ENCODE measurements around the gene HSPA12B. TPM values are rescaled to one million over a fixed set of nuclear protein-coding genes. Genes with fewer than 3 reads are reported as not detected.

Gene HSPA12B
- total RNA-seq, 1 donor = 0.18 TPM

DNA sequence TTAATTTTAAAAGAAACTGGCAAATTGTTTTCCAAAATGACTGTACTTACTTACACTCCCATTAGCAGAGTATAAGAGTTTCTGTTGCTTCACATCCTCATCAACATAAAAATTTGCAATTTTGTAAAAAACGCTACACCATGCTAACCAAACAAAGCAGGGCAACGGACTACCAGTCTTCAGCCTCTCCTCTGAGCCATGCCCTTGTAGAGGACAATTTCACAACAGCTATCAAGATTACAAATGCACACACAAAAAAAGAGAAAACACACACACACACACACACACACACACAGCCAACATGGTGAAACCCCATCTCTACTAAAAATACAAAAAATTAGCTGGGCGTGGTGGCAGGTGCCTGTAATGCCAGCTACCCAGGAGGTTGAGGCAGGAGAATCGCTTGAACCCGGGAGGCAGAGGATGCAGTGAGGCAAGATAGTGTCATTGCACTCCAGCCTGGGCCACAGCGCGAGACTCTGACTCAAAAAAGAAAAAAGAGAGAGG lies 39.1 kb downstream of the HSPA12B start:
- no peak for DNase-seq (ENCODE audit: low read depth)
- TF ChIP-seq, protein P1, sequence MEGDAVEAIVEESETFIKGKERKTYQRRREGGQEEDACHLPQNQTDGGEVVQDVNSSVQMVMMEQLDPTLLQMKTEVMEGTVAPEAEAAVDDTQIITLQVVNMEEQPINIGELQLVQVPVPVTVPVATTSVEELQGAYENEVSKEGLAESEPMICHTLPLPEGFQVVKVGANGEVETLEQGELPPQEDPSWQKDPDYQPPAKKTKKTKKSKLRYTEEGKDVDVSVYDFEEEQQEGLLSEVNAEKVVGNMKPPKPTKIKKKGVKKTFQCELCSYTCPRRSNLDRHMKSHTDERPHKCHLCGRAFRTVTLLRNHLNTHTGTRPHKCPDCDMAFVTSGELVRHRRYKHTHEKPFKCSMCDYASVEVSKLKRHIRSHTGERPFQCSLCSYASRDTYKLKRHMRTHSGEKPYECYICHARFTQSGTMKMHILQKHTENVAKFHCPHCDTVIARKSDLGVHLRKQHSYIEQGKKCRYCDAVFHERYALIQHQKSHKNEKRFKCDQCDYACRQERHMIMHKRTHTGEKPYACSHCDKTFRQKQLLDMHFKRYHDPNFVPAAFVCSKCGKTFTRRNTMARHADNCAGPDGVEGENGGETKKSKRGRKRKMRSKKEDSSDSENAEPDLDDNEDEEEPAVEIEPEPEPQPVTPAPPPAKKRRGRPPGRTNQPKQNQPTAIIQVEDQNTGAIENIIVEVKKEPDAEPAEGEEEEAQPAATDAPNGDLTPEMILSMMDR (IDR thresholded peaks at IDR 0.05; ENCODE audit: insufficient read depth, low read length) = no peak
- H3K4me3 ChIP-seq (ENCODE audit: low read depth, low read length) = no peak overlapping the region

DNA sequence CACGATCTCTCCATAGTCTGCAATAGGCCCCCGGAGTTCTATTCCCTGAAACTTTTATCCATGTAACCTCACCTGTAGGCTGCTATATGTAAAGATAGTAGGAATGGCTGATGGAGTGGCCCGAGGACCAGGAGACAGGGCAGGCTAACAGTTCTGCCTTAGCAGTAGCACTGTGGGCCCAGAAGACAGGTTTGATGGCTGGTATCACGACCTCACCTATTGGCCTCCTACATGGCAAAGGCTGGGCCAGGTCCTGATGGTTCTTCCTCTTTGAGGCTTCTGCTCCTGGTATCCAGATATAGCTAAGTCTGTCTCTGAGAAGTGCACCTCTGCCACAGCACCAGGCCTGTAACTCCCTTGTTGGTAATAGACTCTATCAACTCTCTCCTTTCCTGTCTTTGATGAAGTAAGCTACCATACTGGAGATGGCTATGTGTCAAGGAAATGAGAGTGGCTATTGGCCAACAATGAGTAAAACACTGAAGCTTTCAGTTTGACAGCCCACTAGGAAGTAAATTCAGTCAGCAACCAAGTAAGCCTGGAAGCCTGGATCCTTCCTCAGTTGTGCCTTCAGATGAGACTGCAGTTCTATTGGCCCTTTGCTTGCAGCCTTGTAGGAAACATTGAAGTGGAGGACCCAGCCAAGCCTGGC lies 43.1 kb downstream of the HSPA12B start:
- H3K4me3 ChIP-seq (ENCODE audit: low read depth, low read length) = no peak overlapping the region
- TF ChIP-seq, protein P1 (IDR thresholded peaks at IDR 0.05; ENCODE audit: insufficient read depth, low read length) = no peak
- DNase-seq (ENCODE audit: low read depth) = no peak

DNA sequence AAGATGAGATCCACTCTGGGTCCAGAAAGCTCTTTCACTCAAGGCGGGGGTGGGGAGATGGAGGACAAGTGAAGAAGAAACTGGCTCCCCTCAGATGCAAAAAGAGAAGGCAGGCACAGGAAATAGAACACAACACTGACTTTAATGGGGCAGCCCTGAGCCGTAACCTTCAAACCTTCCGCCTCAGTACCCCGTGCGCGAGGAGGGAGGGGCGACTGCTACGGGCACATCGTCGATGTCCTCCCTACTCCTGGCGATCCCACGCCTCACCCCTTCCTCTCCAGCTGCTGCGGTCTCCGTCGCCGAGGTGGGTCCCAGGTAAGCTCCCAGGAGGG lies 44.9 kb downstream of the HSPA12B start:
- no peak for DNase-seq (ENCODE audit: low read depth)
- peak overlapping the region; percentile 61 for H3K4me3 ChIP-seq (ENCODE audit: low read depth, low read length)
- TF ChIP-seq, protein P1 (IDR thresholded peaks at IDR 0.05; ENCODE audit: insufficient read depth, low read length) = no peak

DNA sequence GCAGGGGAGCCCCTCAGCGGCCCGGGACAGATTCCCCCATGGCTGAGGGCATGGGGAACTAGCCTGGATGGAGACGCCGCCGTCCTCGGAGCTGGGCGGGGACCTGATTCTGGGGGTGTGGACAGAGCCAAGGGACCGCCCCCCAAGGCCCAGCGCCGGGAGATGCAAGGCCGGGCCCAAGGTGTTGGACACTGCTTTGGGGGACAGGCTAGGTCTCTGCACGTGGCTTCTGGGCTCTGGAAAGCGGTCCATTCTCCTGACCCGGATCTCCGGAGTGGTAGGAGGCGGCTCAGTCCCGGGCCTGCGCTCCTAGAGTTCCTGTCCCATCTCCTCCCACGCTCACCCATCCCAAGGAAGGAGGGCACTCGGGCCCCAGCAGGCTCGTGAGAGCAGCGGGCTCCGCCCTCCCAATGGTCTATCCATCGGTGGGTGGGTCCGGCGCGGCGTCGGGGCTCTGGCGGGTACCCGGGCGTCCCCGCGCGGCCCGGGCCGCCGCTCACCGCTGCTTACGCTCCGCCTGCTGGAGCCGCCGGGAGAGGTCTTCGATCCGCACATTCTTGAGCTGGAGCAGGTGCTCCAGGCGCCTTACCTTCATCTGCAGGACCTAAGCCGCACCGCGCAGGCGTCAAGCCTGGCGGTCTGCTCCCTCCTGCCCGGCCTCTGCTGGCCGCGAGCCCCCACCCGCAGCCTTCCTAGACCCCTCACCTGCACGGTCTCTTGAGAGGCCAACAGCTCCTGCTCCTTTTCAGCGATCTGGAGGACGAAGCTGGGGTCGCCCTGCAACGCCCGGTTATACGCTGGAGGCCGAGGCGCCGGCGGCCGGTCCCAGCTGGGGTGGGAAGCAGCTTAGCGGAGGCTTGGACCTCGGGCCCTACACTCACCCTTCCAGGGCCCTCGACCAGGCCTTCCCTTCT lies 45.5 kb downstream of the HSPA12B start:
- TF ChIP-seq, protein P1 (IDR thresholded peaks at IDR 0.05; ENCODE audit: insufficient read depth, low read length) = no peak
- H3K4me3 ChIP-seq (ENCODE audit: low read depth, low read length) = peak overlapping the region; percentile 61
- DNase-seq (ENCODE audit: low read depth) = peak; percentile 34

DNA sequence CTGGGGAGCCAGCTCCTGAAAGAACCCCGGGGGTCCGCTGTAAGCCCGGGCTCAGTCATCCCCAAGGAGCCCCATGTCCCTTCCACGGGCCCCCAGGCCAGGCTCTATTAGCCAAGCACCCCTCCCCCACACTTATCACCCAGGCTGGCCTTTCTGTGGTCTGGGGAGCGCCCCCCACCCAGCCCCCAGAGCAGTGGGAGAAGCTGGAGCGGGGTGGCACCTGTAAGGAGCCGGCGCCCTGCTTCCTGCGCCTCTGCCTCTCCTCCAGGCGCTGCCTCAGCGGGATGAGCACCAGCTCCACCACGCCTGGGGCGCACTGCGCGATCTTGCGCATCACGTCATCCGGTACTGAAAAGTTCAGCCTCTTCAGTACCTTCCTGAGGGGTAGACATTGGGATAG lies 46.5 kb downstream of the HSPA12B start:
- no peak overlapping the region for H3K4me3 ChIP-seq (ENCODE audit: low read depth, low read length)
- TF ChIP-seq, protein P1 (IDR thresholded peaks at IDR 0.05; ENCODE audit: insufficient read depth, low read length) = no peak
- no peak for DNase-seq (ENCODE audit: low read depth)

DNA sequence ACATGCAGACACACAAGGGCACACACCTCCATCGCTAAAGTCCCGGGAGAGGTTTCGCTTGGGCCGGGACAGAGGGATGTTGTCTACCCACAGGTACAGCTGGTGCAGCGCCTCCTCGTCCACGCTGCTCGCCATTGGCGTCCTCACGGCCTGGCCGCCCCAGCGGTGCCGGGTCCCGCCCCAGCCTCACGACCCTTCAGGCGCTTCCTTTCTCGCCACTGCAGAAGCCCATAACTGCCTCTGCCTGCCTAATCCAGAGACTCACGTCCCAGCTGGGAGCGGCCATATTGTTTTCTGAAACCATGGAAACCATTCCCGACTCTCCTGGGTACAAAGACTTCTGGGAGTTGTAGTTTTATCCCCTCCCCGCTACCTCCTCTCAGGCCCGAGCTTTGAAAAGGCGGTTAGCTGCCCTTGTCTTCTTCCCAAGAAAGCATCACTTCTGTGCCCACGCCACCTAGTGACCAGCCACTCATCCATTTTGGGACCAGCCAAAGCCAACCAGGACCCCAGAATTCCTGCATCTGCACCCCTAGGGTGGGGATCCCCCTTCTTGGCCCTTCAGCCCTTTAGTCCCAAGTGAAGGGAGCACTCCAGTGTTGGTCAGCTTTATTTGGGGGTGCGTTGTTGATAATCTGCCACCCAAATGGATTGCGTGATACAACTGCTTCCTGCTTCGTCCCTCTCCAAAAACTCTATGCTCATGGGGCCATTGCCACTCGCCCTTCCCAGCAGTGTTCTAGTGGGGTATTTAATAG lies 48.8 kb downstream of the HSPA12B start, which contains the start of gene SPEF1:
SPEF1 (minus strand) TSS at position 296 of the 758 bp plus-strand sequence; CDS start at position 135, 161 bp downstream.
- TF ChIP-seq, protein P1 (IDR thresholded peaks at IDR 0.05; ENCODE audit: insufficient read depth, low read length) = peak; percentile 49
- peak; percentile 92 for DNase-seq (ENCODE audit: low read depth)
- H3K4me3 ChIP-seq (ENCODE audit: low read depth, low read length) = peak within 1 kb of the TSS; percentile 62

Data from fibroblast of the aortic adventitia (primary cell).